ENCODE data around the gene PCDHGA11.

Gene PCDHGA11

DNA sequence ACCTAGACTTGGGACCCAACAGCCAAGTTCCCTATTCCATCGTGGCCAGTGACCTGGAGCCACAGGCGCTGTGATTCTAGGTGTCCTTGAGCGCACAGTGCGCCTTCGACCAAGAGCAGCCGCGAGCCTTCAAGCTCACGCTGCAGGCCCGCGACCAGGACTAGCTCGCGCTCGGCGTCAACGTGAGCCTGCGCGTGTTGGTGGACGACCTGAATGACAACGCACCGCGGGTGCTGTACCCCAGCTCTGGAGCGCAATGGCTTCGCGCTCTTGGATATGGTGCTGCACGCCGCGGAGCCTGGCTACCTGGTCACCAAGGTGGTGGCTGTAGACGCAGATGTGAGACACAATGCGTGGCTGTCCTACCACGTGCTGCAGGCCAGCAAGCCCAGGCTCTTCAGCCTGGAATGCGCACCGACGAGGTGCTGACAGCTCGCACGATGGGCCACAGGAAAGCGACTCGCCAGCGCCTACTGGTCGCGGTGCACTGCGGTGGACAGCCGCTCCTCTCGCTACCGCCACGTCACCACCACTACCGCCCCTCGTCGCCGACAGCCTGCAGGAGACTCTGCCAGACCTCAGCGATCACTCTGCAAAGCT, 20.8 kb downstream of the PCDHGA11 start:
- TF ChIP-seq CTCF (IDR thresholded peaks at IDR 0.05; ENCODE audit: low read depth, low read length) = no peak
- H3K36me3 ChIP-seq = no peaks in the 10 kb centered on the region
- no peak for DNase-seq
- no peak overlapping the region for H3K27ac ChIP-seq
- H3K9me3 ChIP-seq (ENCODE audit: severe bottlenecking) = no peaks in the 10 kb centered on the region
- no peaks in the 10 kb centered on the region for H3K27me3 ChIP-seq (ENCODE audit: insufficient read depth, low read depth, severe bottlenecking)
- no peak overlapping the region for H3K4me3 ChIP-seq (ENCODE audit: low read depth, low read length)

DNA sequence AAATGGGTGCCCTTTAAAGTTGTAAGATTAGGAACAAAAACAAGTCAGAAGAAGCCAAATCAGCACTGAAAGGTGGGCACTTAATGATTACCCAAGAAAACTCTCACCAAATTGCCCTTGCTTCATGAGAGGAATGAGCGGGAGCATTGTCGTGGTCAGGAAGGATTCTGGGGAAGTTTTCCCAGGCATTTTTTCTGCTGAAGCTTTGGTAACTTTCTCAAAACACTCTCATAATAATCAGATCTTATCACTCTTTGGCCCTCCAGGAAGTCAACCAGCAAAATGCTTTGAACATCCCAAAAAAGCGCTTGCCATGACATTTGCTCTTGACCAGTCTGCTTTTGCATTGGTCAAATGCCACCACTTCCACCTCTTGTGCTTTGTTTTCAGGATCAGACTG, 44.5 kb downstream of the PCDHGA11 start:
- no peak for TF ChIP-seq CTCF (IDR thresholded peaks at IDR 0.05; ENCODE audit: low read depth, low read length)
- DNase-seq = no peak
- Histone ChIP-seq H3K9me3 (ENCODE audit: severe bottlenecking) (no peaks in the 10 kb centered on the region), H3K4me3 (ENCODE audit: low read depth, low read length) (no peak overlapping the region), H3K36me3 (no peaks in the 10 kb centered on the region), H3K27ac (no peak overlapping the region), H3K27me3 (ENCODE audit: insufficient read depth, low read depth, severe bottlenecking) (no peaks in the 10 kb centered on the region)

Data from WERI-Rb-1 (cell line).